GM19328 (cell line): Measurements from ENCODE around the gene SFMBT2.

ENCODE experiments used
- ATAC-seq: cut with Tn5 transposase; IDR thresholded peaks from one replicate; pipeline ENCODE4 v1.9.1; 2021; ENCODE audit warnings: mild to moderate bottlenecking, moderate library complexity; ENCODE audit not compliant: unreplicated experiment

SFMBT2 gene

DNA sequence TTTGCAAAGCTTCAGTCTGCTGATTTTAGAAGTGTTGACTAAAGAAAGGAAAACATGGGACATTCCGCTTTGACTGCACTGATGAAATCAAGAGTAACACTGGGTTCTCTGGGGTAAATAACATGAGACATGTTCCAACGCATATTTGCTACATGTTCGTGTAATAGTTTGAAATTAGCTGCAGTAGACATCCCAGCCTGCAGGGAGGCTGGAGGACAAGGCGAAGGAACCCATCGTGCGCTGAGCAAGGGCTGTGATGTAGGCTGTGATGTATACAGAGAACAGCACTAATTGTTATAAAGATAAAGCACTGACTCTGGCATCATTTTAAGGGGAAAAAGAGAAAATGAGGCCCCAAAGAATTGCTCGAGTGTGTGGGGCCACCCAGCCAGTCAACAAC lies 40.3 kb downstream of the SFMBT2 start:
- ATAC-seq = no peak

DNA sequence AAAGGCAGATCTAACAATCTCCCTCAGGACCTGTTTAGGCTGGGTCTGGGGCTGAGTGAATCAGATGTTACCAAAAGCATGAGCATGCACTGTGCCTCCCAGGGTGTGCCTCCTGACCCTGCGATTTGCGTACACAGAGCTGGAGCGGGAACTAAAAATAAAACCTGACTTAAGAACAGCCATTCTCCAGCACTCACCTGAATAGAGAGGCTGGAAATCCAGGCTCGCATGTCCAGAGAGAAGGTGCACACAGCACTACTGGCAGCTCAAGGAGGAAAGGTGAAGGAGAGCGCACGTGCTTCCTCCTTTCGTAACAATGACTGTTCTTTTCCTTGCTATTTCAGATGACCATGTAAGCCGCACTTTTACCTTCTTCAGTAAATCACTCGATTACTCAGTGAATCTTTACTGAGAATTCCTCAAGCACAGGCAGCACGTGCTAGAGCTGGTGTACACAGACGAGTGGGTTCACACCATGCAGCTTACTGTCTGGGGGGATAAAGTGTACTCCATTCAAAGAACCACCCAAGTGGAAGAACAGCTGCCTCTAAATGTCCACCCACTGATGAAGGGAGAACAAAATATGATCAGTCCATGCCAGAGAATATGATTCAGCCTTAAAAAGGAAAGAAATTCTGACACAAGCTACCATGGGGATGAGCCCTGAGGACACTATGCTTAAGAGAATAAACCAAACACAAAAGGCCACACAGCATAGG lies 45.6 kb downstream of the SFMBT2 start:
- no peak for ATAC-seq

DNA sequence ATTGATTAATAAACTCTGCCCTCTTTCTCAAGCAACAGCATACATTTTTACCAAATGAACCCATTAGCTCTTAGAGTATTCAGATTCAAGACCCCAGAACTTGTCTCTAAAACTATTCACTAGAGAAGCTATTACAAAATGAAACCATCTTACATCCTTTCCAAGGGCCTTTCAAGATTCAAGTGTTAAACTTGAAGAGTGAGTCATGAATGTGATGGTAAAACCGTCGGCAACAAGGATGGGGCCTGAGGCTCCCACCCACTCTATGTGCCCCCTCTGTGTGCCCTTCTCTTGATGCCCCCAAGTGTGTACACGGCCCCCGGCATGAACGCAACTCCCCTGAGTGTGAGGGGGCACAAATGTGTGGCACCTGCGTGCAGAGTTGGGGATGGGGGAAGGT lies 46.4 kb downstream of the SFMBT2 start:
- no peak for ATAC-seq

DNA sequence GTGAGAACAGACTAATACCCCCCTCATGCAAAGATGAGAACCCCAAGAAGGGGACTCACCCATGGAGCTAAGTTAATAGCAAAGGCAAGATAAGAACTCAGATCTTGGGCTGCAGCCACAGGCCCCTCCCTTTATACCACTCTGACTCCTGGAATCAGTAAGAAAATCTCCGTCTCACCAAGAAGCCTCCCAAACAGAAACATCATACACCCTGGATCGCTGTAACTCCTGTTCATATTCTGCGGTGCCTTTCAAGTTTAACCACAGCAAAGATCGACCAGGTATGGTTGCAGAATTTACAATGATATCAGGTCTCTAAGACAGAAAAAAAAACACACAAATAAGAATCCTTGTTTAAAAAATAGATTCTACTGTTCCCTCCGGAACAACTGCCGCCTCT lies 47.1 kb downstream of the SFMBT2 start:
- no peak for ATAC-seq

DNA sequence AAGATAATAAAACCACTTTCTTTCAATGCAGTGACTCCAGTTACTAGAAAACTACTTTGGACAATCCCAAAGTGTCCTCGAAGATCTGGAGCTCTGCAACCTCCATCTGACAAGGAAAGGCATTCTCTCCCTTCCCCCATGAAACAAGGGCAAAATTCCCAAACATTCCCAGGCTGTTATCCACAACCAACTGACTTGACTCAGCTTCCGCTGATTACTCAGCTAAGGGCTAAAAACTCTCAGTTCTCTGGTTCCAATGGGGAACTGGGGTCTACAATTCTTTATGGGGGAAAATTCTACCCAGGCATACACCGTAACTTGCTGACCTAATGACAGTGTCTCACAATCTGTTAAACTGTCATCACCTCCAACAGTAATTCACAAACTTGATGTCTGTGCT lies 48.4 kb downstream of the SFMBT2 start:
- no peak for ATAC-seq

DNA sequence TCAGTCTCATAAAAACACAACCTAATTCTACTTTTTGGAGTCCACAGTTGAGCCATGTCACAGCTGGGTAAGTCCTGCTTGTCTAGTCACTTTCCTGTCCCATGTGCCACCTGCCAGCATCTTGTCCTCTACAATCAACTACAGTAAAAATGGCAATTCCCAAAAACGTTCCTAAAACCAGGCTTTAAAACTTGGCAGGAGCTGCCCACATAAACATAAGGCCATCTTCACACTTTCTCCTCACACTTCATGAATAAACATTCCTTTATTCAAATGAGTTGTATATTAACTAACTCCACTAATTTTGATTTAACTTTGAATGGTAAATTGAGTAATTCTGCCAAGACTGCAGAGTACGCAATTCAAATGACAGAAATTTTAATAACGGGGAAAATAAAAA lies 49.5 kb downstream of the SFMBT2 start:
- ATAC-seq = no peak

DNA sequence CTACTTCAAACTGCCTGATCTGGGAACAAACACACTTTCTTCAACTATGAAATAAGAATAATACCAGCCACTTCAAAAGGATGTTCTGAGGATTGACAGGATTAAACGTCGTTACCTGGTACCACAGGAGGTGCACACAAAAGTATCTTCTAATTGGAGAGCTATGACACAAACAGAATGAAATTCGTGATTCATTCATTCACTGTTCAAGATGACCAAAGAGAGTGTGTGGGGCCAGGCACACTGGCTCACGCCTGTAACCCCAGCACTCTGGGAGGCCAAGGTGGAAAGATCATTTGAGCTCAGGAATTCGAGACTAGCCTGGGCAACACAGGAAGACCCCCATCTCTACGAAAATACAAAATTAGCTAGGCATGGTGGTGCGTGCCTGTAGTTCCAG lies 50.9 kb downstream of the SFMBT2 start:
- ATAC-seq = no peak

DNA sequence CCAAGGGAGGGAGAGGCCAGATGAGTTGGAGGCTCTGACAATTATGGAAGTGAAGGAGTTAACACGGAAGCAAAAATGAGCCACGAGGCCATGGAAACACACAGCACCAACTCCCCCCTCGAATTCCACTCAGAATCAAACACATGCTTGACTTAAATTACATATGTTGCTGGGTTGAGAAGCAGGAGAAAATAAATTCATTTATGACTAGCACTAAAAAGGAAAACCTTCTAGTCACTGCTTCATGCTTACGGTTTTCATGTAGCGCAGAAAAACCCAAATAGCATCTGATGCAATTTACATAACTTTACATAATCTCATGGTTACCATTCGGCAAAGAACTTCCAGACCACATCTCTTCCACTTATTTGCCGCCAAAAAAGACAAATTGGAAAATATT lies 51.5 kb downstream of the SFMBT2 start:
- no peak for ATAC-seq

DNA sequence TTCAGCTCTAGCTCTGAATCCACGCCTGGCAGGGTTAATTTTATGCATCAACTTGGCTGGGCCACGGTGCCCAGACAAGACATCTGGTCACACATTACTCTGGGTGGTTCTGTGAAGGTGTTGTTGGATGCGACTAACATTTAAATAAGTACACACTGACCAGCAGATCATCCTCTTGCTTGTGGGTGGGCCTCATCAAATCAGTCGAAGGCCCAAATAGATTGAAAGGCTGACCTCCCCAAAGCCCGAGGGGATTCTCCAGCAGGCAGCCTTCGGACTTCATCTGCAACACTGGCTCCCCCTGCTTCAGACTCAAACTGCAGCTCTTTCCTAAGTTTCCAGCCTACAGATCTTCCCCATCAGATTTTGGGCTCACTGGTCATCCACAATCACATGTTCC lies 53.6 kb downstream of the SFMBT2 start:
- no peak for ATAC-seq

DNA sequence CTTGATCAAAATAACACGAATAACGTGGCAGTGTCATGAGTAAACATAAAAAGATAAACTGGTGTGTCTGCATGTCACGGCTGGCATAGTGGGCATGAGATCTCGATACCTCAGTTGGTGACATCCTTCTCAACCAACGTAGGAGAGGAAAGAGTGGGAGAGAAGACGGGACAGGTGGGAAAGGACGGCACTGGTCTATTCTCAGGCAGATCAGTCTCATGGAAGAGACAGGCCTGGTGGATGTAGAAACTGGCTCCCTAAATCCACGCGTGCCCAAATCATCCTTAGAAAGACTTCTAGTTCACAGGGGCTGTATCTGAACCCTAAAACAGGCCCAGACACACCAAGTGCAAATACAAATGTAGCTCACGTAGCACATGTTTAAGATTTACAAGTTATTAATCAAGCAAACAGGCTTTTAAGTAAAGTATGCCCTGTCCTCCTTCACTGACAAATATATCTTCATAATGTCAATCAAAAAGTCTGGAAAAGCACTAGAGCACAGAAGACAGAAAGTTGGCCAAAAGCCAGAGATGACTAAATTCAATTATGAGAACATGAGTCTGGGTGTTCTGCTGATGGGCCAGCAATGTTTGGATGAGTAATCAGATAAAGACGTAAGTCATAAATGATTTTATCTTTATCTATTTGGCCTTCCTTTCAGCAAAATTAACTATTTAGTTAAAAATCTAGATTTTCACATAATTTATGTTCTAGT lies 56.3 kb downstream of the SFMBT2 start:
- ATAC-seq = no peak

DNA sequence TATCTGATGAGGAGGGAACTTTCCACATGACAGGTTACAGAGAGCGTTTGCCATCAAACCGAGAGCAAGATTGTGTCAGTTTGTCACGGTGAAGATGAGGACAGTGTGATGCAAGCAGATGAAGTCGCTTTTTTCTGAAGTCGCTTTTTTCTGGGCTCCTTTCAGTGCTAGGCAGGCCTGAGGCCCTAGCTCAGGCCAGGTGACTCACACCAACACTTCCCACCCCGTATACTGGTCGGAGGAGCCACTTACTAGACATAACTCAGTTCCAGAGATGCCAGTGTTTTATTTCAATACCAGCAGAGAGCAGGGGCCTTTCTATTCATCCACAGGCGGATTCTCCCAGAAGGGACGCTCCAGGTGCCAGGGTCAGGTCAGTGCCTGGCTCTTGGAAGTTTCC lies 58.9 kb downstream of the SFMBT2 start:
- ATAC-seq = no peak

DNA sequence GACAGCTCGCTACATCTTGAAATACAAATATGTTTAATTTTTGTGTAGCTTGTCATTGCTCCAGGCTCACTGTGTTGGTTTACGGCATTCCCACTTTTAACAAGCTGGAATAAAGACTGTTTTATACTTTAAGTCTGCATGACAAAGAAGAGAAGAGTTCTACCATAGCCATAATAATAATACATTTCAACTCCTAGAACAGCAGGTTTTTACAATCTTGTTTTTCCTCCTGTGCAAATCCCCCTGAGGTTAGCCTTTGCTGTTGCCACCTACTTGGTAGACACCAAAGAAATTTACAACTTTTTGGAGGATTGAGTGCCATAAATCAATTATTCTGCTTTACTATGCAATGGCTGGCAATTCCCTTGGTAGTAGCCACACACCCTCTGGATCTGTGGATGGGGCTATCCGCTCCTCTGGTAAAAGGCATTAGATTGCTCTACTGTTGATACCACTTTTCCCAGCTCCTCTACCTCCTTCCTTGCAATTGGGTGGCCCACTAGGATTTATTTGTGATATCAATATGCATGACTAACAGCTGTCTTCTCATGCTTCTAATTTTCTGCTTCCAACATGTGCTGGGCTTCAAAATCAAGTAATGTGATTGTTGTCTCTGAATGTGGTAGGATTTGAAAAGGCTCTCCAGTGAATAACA lies 60.2 kb downstream of the SFMBT2 start:
- no peak for ATAC-seq

DNA sequence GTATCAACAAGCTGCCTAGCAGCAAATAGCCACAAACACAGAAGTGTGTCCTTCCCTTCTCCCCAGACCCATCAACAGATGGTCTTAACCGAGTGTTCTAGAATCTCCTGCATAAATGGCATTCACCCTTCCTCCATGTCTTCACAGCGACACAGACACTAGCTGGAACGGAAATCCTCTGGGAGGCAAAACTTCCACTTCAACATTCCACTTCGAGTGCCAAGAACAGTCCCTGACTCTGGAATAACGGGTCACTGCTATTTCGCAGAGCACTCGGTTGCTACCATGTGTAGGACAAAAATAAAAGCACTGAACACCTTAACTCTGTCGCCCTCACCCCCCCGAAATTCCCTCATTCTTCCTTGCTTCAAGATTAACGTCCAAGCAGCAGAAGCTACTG lies 65.1 kb downstream of the SFMBT2 start:
- ATAC-seq = no peak

DNA sequence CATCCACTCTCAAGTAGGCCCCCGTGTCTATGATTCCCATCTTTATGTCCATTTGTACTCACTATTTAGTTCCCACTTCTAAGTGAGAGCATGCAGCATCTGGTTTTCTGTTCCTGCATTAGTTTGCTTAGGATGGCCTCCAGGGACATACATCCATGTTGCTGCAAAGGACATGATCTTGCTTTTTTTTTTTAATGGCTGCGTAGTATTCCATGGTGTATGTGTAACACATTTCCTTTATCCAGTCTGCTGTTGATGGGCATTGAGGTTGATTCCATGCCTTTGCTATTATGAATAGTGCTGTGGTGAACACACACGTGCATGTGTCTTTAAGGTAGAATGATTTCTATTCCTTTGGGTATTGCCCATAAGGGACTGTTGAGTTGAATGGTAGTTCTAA lies 67.8 kb downstream of the SFMBT2 start:
- ATAC-seq = no peak

DNA sequence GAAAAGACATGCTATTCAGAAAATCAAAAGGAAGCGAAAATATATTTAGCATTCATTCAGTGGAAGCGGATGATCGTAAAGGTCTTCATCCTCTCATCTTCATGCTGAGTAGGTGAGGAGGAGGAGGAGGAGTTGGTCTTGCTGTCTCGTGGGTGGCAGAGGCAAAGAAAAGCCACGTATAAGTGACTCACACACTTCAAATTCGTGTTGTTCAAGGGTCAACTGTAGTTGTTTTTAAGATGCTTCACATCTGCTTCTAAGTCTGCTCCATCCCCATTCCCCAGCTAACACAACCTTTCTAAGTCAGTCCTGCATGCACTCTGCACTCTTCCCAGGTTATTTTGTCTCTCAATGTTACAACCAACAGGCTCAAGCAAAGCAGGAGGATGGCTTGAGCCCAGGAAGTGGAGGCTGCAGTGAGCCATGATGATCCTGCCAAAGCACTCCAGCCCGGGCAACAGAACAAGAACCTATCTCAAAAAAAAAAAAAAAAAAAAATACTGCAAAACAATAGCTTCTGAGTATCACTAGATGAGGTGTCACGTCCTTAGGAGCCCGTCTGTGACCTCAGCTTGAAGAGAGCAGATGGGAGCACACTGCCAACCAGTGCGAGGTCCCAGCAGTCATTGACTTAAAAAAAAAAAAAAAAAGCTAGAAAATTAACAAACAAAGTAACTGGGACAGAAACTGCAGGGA lies 70.5 kb downstream of the SFMBT2 start:
- ATAC-seq = no peak

DNA sequence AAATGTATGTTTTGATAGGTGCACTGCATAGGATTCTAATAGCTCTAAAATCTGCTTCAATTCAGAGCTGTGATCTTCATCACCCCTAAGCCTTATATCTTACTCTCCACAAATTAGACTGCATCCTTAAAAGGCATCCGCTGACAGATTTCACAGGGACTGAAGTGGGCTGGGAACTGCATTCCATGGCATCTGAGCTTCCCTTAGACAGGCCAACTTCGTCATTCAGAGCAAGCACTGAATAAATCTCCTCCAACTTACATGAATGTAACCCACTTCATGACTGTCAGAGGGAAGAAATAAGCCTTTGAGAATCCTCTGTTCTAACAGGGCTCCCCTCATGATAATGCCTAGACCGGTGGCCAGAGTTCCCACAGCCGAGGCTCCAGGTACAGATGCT lies 71.3 kb downstream of the SFMBT2 start:
- no peak for ATAC-seq

DNA sequence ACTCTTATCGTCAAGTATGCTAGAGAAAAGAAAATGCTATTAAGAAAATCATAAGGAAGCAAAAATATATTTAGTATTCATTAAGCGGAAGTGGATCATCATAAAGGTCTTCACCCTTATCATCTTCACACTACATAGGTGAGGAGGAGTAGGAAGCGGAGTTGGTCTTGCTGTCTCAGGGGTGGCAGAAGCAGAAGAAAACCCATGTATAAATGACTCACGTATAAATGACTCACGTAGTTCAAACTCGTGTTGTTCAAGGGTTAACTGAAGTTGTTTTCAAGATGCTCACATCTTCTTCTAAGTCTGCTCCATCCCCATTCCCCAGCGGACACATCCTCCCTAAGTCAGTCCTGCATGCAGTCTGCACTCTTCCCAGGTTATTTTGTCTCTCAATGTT lies 72.4 kb downstream of the SFMBT2 start:
- ATAC-seq = no peak

DNA sequence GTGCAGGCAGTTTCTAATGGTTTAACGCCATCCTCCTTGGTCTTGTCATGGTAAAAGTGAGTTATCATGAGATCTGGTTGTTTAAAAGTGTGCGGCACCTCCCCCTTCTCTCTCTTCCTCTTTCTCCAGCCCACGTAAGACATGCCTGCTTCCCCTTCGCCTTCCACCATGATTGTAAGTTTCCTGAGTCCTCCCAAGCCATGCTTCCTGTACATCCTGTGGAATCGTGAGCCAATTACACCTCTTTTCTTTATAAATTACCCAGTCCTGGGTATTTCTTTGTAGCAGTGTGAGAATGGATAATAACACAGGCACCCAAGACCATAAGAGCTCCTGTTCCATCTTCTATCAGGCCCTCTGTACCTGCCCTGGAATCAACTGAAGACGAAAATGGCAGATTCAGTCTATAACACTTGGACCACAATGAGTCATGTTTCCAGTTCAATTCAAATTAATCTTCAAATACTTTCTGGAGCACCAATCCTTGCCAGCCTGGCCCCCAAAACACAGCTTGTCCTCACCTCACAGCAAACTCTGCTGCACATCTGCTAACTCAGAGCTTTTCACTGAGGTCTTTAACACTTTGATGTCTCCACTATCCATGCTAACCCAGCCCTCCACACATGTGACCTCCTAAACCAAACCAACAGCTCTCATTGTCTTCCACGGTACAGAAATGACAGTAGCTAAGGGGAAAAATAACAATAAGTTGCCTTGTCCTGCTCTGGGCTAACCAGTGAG lies 73.2 kb downstream of the SFMBT2 start:
- peak; percentile 71 for ATAC-seq

DNA sequence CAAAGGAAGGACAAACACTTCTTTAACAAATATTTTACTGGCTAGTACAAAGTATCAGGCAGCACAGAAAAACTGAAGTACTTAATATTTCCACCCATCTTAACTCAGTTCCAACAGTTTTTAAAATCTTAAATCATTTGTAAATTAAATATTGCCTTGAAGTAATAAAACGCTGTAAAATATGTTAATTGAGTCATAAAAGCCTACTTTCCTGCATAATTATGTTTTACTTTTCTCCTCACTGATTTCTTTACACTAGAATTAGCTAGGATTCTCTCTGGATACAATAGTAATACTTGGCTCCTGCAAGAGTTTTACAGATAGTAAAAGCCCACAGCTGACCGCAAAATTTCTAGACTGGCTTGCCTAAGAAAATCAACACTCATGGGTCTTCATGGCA lies 74.9 kb downstream of the SFMBT2 start:
- no peak for ATAC-seq

DNA sequence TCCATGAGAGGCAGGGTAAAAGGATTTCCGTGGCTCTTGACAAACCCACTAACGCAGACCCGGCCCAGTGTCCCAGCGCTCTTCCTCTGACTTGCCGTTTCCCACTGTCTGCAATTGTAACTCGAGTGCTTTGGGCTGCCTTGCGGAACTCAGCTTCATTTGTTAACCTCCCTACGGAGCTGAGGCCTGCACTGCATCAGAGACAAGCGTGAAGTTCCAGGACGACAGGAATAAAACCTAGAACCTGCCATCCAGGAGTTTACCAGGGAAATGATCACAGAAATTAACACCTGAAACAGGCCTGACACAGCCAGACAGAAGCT lies 76.2 kb downstream of the SFMBT2 start:
- ATAC-seq = no peak

DNA sequence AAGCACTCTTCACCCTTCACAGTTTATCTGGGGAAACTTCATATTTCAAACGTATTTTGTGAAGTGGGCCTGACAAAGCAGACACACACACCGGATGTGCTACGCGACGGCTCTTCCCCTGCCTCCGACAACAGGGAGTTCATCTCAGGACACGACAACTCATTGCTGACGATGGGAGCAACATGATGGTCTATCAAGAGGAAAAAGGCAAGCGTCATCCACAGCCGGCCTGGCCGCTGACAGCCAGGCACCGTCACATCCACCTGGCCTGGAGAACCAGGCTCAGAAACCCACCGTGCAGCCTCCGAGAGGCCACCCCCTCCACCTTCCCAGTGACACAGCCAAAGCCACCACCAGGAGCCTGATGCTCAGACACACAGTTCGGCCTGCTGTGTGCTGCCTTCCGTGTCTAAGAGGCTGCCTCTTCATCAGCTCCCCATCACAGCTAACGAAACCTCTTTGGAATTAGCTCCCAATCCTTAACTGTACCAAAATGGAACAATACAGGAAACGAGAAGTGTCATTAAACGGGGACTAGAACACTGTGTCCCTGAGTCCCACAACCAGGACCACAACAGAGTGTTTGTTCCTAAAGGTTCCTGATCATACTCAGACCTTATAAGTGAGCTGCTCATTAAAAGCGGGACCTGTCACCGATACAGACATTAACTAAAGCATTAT lies 76.7 kb downstream of the SFMBT2 start:
- no peak for ATAC-seq
